NOMO-1 treated with dmso at 0.1 percent for 144 hours (cell line): ENCODE results near the gene MYOM1.
"Not testable (repeated sequence)": the region's sequence is repeated elsewhere in the genome, so short reads cannot be mapped to it uniquely, and the experiment has no call there.

Experiments used
- DNase-seq: peaks from one replicate; lab custom pipeline; 2025; ENCODE audit not compliant: unreplicated experiment; lab: John Stamatoyannopoulos, UW

The MYOM1 gene

DNA sequence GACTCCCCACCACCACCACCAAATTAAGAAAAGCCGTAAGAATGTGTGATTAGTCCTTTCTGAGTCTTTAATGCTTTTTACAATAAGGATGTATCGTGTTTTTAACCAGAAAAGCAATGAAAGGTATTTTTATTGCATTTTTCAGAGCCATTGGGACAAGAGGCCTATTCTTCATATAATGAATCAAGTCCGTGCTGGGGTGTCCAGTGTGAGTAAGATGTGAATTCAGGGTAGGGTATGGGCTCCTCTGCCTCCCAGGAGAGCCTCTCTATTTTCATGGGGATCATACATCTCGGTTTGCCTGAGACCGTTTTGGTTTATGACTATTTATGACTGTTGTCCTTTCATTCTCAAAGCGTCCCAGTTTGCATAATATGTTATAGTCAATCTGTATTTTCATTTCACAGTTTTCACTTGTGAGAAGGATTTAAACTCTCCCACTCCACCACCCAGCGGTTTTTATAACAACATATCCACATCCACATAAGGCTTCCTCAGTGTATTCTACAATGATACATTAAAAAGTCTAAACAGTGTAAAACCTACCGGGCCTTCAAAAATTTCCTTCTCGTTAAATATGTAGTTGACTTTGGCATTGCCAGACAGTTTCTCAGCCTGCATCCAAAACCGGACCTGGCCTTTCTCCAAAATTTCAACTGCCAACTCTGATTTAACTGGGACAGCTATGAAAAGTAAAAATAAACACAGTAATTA is 126.0 kb downstream of the MYOM1 start:
- no peak for DNase-seq

DNA sequence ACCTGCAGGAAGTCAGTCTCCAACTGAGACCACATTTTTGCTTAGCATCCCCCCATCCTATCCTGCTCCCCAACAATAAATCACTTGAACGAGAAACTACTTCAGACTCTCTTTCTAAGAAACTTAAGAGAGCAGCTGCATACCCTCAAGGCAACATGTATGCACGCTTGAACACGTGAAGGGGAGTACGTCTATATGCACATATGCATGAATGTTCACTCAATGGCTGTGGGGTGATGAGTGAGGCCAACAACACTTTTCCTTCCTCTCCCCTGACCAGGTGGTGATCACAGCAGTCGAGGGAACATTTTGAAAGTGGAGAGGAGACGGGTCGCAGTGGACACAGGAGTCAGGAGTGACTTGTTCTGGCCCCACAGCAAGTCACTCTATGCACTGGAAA is 127.0 kb downstream of the MYOM1 start:
- no peak for DNase-seq

DNA sequence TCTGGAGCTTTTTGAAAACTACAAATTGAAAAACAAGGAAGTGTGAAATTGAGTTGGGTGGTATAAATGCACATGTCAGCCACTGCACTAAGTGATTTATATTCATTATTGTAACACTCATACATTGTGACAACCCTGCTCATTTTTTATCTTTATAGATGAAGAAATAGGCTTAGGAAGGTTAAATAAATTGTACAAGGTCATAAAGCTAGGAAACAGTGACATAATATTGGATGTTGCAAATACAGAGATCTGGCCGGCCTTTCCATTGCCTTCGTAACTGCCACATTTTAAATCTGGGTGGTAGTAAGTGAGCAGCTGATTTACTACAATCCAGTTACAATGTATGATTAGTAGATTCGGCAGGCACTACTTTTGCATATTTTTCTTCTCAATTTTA is 130.2 kb downstream of the MYOM1 start:
- peak; percentile 56 for DNase-seq

DNA sequence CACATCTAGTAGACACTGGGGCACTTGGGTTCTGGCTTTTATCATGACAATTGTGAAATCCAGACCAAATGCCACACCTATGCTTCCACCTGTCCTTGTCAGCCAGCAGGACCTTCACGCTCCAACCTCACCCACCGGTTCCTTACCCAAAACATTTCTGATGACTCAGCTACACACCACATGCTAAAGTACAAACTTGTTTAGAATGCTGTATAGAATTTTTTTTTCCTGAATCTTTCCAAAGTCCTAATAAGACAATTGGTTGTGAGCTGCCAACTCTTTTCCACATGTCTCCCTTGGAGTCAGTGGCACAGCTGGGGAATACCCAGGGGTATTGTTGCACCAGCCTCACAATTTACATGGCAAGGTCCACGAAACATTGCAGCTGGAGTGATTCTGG is 131.3 kb downstream of the MYOM1 start:
- DNase-seq, result no peak

DNA sequence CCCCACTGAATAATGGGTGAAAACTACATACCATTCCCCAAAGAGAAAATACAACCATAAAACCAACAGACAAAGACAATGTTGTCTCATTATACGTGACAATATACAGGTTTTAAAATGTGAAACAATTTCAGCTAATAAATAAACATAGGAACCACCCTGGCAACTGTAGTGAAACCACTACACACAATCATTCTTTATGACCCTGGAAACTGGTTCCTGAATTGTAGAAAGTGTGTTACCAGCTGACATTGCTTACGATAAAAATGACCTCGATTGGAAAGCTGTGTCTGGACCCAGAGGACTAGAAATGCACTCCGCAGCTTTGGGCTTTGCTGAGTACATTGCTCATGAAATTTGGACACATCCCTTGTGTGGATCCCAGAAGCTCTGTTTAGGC is 132.9 kb downstream of the MYOM1 start:
- no peak for DNase-seq

DNA sequence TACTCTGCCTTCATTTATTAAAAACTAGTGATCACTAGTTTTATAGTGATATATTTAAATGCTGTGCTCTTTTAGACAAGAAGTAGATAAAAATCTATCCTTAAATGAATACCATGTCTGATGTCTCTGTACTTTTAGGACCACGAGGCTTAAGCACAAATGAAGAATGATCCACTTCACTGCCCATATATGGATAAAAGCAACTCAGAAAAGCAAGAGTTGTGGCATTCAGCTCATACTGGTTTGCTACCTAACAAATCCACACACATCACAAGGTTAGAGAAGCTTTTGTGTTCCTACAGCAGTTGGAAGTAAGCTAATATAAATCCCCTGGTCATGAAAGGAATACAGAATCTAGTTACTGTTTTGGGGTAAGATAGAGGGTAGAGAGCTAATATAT is 134.2 kb downstream of the MYOM1 start:
- DNase-seq, result no peak

DNA sequence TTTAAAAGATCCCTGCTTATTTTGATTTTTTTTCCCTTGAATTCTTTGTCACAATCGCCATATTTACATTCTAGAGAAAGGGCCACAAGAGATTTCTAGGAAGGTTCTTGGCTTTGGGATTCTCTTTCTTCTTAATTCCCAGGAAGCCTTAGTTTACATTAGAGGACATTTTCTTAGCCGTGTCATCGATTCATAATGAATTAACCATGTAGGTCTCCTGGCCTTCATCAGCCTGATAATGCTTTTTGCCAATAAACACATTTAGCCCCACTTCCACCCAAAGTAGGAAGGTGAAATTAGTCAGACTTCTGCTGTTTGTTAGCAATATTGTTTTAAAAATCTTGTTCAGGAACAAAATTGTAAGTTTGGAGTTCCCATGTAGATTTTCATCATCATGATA is 135.6 kb downstream of the MYOM1 start:
- DNase-seq, result no peak

DNA sequence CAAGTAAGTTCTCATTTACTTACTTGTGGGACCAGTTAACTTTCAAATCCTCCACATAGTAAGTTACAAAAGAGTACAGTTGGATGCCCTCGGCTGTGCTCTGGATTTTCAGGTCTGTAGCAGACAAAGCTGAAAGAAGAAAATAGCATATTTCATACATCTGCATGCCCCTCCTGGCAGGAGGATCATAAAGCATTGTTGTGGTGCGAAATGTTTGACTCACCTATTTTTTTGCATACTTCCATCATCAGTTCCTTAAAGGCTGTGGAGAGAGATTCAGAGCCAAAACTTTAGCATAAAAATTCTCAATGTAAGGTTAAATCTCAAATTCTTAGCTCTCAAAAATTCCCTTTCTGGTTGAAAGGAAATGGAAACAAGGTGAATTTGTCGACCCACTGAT is 136.0 kb downstream of the MYOM1 start:
- no peak for DNase-seq

DNA sequence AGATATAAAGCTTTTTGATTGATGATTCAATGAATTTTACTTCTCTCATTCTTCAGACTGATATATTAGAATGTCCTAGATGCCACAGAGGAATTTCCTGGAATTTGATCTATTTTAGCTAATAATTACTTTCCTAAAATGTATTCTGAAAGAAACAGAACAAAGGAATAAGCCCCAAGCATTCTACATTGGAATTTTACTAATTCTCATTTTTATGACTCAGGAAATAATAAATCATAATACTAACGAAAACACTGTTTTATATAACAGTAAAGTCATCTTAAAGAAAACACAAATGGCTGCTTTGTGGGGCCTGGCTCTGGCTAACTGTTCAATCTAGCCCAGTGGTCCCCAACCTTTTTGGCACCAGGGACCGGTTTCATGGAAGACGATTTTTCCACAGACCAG is 138.2 kb downstream of the MYOM1 start:
- no peak for DNase-seq

DNA sequence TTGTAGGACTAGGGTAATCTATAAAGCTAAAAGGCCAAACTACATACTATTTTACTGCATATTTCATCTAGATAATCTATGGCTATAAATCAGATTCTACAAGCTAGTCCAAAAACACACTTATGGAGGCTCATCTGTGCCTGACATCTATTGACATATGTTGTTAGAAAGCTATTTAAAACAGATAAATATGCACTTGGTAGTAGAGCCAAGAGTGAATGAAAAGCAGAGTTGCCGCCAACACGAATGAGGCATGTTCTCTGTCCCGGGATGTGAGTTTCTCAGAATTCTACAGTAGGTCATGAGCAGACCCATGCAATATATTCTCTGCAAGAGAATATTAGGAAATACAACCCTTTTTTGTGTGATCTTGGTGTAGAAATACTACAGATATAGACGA is 140.1 kb downstream of the MYOM1 start:
- DNase-seq, result no peak

DNA sequence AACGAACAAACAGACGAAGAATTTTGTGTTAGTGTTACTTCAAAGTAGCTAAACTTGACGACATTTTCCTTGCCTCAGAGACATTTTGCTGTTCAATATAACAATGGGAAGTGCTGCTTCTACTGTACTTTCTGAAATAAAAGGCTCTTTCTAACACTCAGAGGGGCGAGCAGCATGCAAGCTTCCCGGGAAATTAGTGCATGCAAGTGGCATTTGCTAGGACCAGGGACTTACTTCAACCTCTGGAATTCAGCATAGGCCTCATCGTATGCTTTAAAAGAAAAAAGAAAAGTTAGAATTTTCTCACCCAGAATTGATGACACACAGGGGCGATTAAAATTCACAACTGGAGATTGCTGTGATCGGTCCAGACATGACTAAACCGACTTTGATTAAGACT is 144.3 kb downstream of the MYOM1 start:
- no peak for DNase-seq

DNA sequence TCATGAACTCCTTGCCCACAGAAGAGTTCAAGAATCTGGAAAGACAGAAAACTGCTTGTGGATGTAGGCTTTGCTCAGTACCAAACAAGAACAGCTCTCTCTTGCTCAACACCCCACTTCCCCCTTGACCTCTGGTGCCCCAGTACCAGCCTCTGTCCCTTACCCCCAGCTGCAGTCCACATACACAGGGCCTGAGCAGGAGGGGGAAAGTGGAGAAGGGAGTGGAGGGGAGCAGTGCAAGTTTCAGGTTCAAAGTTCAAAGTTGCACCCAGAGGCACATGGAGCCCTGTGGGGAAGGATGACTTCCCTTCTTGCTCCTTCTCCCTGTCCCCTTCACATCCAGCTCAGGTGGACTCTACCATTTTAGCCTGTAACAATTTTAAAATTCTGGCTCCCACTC is 145.7 kb downstream of the MYOM1 start:
- peak; percentile 30 for DNase-seq

DNA sequence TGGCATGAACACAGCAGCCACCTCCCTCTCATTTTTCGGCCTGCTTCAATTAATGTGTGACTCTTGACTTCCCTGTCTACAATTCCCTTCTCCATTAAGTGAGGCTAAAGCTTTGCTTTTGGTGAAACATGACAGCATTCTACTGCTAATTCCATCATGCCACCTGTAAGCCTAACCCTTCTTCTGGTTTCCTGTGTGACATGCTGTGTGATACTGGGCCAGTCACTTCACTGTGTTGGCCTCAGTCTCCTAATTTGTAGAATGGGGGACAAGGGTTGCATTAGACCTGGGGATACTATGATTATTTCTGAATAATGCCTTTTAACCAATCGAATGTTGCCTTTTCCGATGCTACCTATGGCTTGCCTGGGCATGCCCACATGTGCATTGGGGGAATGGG is 146.4 kb downstream of the MYOM1 start:
- not testable (repeated sequence) for DNase-seq

DNA sequence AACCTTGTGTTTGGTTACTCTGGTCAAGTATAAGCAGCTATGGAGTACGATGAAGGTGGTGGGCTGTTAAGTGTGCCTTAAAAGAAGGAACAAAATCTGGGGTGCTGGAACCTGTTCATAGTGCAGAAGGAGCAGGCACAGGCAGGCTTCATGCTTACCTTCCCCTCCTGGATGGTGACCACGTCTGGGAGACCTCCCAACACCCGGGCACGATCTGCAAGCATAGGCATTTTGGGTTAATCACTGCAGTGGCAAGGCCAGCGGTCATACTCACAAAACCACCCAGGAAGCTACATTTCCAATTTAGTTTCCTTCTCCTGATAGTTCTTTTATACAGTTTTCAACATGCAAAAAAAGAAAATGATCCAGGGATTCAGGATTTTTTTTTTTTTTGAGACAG is 148.1 kb downstream of the MYOM1 start:
- no peak for DNase-seq

DNA sequence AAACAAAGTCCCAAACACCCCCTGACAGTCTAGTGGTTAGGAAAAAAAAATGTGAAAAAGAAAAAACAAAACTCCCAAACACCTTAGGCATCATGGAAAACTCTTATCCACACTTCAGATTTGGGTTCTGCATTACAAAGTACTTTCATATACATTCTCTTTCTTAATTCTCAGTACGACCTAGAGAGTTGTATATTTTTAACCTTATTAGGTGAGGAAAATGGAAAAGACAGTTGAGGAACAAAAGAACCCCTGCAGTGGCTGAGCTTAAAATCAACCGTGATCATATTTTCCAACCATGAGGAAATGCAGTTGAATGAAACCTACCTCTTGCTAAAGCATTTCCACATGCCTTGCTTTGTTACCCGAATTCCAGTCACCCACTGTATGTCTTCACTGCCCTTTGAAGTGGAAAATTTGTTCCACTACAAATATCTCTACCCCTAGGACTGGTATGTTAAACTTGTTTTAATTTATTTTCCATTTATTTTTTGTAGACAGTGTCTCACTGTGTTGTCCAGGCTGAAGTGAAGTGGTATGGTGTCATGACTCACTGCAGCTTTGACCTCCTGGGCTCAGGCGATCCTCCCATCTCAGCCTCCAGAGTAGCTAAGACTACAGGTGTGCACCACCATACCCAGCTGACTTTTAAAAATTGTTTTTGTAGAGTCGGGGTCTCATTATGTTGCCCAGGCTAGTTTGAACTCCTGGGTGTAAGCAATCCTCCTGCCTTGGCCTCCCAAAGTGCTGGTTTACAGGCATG is 149.9 kb downstream of the MYOM1 start:
- DNase-seq, result no peak

DNA sequence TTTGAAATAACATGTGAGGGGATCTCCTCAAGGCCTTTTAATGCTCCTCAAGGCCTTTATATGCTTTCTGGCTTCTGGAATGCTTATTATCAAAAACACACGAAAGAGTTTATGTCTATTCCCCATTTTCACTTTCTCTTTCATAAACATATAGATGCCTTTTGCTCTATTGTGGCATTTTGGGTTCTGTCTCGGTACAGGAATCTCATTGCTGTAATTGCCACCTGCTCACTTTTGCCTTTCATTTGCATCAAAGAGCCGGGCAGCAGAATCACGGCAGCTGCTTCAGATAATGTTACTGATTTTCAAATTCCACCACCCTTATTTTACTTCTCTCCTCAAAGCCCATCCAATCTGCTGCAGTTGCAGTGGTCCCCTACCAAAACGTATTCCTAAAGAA is 152.0 kb downstream of the MYOM1 start:
- no peak for DNase-seq

DNA sequence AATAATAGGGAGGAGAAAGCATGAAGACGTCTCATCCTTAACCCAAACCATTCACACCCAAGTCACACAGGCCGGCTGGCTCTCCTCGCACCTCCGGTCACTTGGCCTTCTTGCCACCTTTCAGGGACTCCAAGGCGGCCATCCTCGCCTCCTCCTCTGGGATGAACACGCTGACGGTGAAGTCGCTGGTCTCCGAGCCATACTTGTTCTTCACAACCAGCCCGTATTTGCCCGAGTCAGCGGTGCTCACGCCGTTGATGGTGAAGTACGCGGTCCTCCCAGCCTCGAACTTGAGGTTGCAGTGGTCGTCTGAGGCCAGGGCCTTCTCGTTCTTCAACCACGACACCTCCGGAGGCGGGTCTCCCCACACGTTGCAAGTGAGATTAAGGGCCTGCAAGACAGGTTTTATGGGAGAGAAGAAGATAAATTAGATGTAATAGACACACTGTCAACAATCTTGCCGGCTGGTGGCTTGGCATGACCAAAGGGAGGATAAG is 152.6 kb downstream of the MYOM1 start:
- DNase-seq, result no peak

DNA sequence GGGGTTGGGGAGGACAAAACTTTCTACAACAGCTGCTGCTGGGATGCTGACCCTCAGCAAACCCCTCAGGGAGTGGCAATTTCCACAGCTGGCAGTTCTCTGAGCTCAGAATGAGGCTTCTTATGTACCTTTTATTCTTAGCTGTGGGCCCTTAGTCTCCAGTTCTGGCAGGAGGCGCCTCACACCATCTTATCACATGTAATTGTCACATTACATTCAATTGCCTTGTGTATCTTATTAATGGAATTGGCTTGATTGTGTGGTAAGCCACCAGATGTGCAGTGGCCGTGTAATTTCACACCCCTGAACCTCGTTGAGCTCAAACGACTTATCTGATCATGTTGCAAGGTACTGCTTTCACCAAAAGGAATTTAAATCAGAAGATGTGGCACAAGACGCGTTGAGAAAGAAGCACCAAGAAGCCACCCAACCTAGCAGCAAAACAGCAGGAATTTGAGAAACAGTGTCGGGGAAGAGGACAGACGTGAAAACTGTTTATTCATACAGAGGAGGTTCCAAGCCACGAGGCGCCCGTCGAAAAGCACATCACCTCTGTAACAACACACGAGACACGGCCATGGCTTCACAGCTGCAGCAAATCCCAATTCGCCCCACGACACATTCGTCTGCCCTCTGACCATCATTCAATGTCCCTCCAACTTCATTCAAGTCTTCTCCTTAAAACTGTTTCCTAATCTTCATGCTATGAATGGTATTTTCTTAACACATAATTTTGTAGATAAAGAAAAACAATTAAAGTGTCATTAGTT is 153.2 kb downstream of the MYOM1 start:
- no peak for DNase-seq

DNA sequence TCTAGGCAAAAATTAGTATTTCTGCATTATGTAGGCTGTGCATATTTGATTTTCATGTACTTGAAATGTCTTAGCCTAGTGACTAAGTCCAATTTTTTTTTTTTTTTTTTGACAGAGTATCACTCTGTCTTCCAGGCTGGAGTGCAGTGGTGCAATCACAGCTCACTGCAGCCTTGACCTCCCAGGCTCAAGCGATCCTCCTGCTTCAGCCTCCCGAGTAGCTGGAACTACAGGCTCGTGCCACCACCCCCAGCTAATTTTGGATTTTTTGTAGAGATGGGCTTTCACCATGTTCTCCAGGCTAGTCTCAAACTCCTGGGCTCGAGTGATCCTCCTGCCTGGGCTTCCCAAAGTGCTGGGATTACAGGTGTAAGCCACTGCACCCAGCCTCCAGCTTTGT is 156.0 kb downstream of the MYOM1 start:
- DNase-seq, result not testable (repeated sequence)

DNA sequence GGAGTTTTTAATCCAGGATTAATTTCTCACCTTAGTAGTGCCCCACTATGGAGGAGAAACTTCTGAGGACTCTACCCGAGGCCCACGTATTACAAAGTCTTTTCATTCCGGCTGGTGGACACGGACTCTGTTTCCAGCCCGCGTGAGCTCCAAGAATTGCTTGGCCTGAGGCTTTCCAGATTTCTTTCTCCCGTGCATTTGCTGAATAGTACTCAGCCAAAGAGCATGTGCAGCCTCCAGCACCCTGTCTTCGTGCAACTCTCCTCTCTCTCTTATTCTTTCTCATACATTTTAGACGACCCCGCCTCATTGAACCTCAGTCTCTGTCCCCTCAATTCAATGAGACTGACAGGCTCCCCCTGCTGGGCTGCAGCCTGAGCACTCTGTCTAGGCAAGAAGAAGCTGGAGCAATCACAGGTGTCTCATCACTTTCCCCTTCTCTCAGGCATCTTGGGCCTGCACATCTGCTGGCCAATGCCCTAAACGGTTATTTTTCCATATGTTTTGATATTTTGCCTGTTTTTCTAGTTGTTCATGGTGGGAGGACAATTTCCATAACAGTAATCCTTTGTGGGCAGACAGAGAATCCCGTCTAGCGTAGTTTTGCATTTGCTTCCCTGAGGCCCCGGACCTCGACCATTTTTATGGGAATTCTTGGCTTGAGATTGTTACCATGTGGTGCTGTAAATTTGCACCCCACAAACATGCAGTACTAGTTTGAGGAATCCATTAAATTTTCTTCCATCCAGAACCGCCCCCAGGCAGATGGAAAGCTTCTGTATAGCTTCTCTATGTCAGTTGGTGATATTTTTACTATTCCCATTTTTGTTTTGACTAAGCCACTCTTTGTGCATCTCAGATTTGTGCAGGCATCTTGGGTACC is 156.7 kb downstream of the MYOM1 start:
- DNase-seq, result no peak
